Lung (tissue), 12 donors: ENCODE data around the gene IPO4. TPM values are rescaled to one million over a fixed set of nuclear protein-coding genes. Genes with fewer than 3 reads are reported as not detected.
"Not testable (repeated sequence)": the region's sequence is repeated elsewhere in the genome, so short reads cannot be mapped to it uniquely, and the experiment has no call there.

Source experiments
- ATAC-seq: fragments of 200-7000 bp; cut with Tn5 transposase; one replicate; pipeline ENCODE4 v1.9.1; 2020; ENCODE audit warnings: moderate number of reproducible peaks; ENCODE audit not compliant: insufficient read depth, low FRiP score
- DNase-seq, 3 donors: peaks; one replicate each; pipeline ENCODE4 v3.0.0-alpha.2; 2013 to 2017
- H3K27ac ChIP-seq, 2 donors: one replicate each; pipeline ENCODE4 v1.5.1; 2013; ENCODE audit warnings: mild to moderate bottlenecking in 2 of 2, moderate library complexity in 2 of 2, control low read depth in 1 of 2, inconsistent platforms in 1 of 2, low read depth in 1 of 2, low read length in 1 of 2
- H3K27me3 ChIP-seq, 3 donors: one replicate each; pipeline ENCODE4 v1.5.1; 2013; ENCODE audit warnings: low read length in 2 of 3; ENCODE audit not compliant: control insufficient read depth in 3 of 3, insufficient read depth in 3 of 3
- H3K36me3 ChIP-seq, 4 donors: one replicate each; pipeline ENCODE4 v1.5.1; 2013; ENCODE audit warnings: low read length in 4 of 4, mild to moderate bottlenecking in 1 of 4, moderate library complexity in 1 of 4; ENCODE audit not compliant: control insufficient read depth in 4 of 4, insufficient read depth in 4 of 4
- H3K4me1 ChIP-seq, 5 donors: one replicate each; pipeline ENCODE4 v1.5.1; 2013; ENCODE audit warnings: low read length in 5 of 5, mild to moderate bottlenecking in 2 of 5, moderate library complexity in 1 of 5; ENCODE audit not compliant: control insufficient read depth in 5 of 5, insufficient read depth in 5 of 5
- H3K4me3 ChIP-seq: one replicate; pipeline ENCODE4 v1.5.1; 2013; ENCODE audit warnings: mild to moderate bottlenecking, control low read depth, moderate library complexity
- H3K9ac ChIP-seq, 2 donors: one replicate each; pipeline ENCODE4 v1.5.1; 2013; ENCODE audit warnings: low read length in 2 of 2, control low read depth in 1 of 2; ENCODE audit not compliant: insufficient read depth in 1 of 2
- H3K9me3 ChIP-seq, 4 donors: one replicate each; pipeline ENCODE4 v1.5.1; 2013; ENCODE audit warnings: low read length in 3 of 4, mild to moderate bottlenecking in 1 of 4, moderate library complexity in 1 of 4; ENCODE audit not compliant: control insufficient read depth in 4 of 4, insufficient read depth in 3 of 4
- CTCF ChIP-seq: IDR thresholded peaks from 2 replicates; pipeline ENCODE4 v1.5.1; 2012; ENCODE audit warnings: mild to moderate bottlenecking; ENCODE audit errors: control extremely low read depth, extremely low read depth
- WGBS, 2 donors: extraction: QIAGEN DNeasy Blood & Tissue Kit; methylation state at CpG; one replicate each; pipeline ENCODE4 v1.1.7; 2013; 5-methylcytosine and 5-hydroxymethylcytosine counted together
- polyA plus RNA-seq, 2 donors: library from polyadenylated mRNA; stranded (reverse); fragments of 200-250 nt; gene quantifications; one replicate each; pipeline ENCODE4 v1.2.1, GENCODE V29; 2013
- total RNA-seq, 2 donors: library from RNA; depleted of rRNA in 1 of 2; stranded (reverse); fragments of >200 nt in 1 of 2; gene quantifications; one replicate each; pipeline ENCODE4 v1.2.1, GENCODE V29; 2014 to 2021
- donor health status: control.
- donor health status: control.
- donor health status: Bipolar disorder and iron deficiency.
- donor health status: healthy.
- donor health status: DM: yes; HTN: yes; CAD: no.

IPO4 gene
- total and polyA plus RNA-seq, 4 donors, result 13.0 to 78.9 (median 28.4) TPM

GRCh38 chr14:24207104-24207551 lies 18.5 kb upstream of the IPO4 start:
- no peaks in the 10 kb centered on the region for H3K9me3 ChIP-seq
- H3K27ac ChIP-seq, result no peak overlapping the region
- no peak overlapping the region for H3K9ac ChIP-seq
- no peak for DNase-seq
- no peaks in the 10 kb centered on the region for H3K27me3 ChIP-seq
- no peak overlapping the region for H3K4me3 ChIP-seq
- 94 to 98% methylated on average over 5 of the region's 5 CpGs for WGBS, 2 donors
- H3K36me3 ChIP-seq, result peaks cover 9 to 48% (median 44%) of the 10 kb centered on the region in 4 donors
- peaks cover 0 to under 1% (median 0%) of the 10 kb centered on the region in 5 donors for H3K4me1 ChIP-seq
- no peak for TF ChIP-seq CTCF
- ATAC-seq, result no peak

- ATAC-seq (no peak), DNase-seq (no peak)
- Histone ChIP-seq H3K4me1 (no peaks in the 10 kb centered on the region), H3K4me3 (no peak overlapping the region), H3K9me3 (no peaks in the 10 kb centered on the region), H3K27me3 (no peaks in the 10 kb centered on the region), H3K9ac (no peak overlapping the region), H3K36me3 (peaks cover 9 to 52% (median 45%) of the 10 kb centered on the region in 4 donors), H3K27ac (no peak overlapping the region)
- no peak for TF ChIP-seq CTCF
- WGBS, 2 donors, result 99% methylated on average over 11 of the region's 11 CpGs
Measured at GRCh38 chr14:24206260-24207103, 17.9 kb upstream of the IPO4 start.

GRCh38 chr14:24204163-24205146 lies 15.8 kb upstream of the IPO4 start:
- no peaks in the 10 kb centered on the region for H3K4me1 ChIP-seq
- no peak overlapping the region for H3K4me3 ChIP-seq
- 95 to 96% methylated on average over 7 of the region's 7 CpGs for WGBS, 2 donors
- no peak for DNase-seq
- no peak overlapping the region for H3K27ac ChIP-seq
- H3K36me3 ChIP-seq, result peaks cover 3 to 43% (median 33%) of the 10 kb centered on the region in 4 donors
- ATAC-seq, result no peak
- TF ChIP-seq CTCF, result no peak
- H3K9me3 ChIP-seq, result no peaks in the 10 kb centered on the region
- H3K9ac ChIP-seq, result no peak overlapping the region
- no peaks in the 10 kb centered on the region for H3K27me3 ChIP-seq

GRCh38 chr14:24203249-24203886 lies 14.8 kb upstream of the IPO4 start:
- not testable (repeated sequence) for DNase-seq
- 97 to 98% methylated on average over 16 of the region's 16 CpGs for whole genome bisulfite sequencing, 2 donors

GRCh38 chr14:24202538-24202937 lies 13.9 kb upstream of the IPO4 start:
- WGBS, 2 donors, result 93% methylated on average over 8 of the region's 8 CpGs
- H3K9ac ChIP-seq, H3K27me3 ChIP-seq, H3K4me3 ChIP-seq, H3K4me1 ChIP-seq, DNase-seq, H3K27ac ChIP-seq, H3K9me3 ChIP-seq, ATAC-seq: not testable (repeated sequence)
- H3K36me3 ChIP-seq, result peaks cover 2 to 31% (median 23%) of the 10 kb centered on the region in 4 donors

More at GRCh38 chr14:24203249-24203886, 14.8 kb upstream of the IPO4 start:
- H3K9ac ChIP-seq, H3K9me3 ChIP-seq, H3K4me1 ChIP-seq, H3K4me3 ChIP-seq, H3K27me3 ChIP-seq, ATAC-seq, H3K27ac ChIP-seq: not testable (repeated sequence)
- H3K36me3 ChIP-seq, result peaks cover 2 to 39% (median 29%) of the 10 kb centered on the region in 4 donors
